HepG2 (cell line): ENCODE measurements around the gene MYO18A. TPM values are rescaled to one million over a fixed set of nuclear protein-coding genes. Genes with fewer than 3 reads are reported as not detected.
A peak's percentile ranks its signal among the peaks of the same experiment; 100 is the strongest.

Experiments used
- ARNT ChIP-seq: fragments of 450-650 bp; IDR thresholded peaks from 2 replicates; pipeline ENCODE4 v1.6.1; 2017
- ATF7 ChIP-seq, 2 experiments: fragments of 450-650 bp in 1 of 2; sonication (generic) in 1 of 2; formaldehyde crosslinking in 1 of 2; IDR thresholded peaks; 2 replicates each; pipeline versions ENCODE4 v1.4.0 to v1.6.1; 2016 to 2020; ENCODE audit warnings: antibody characterized with exemption in 1 of 2, mild to moderate bottlenecking in 1 of 2, missing genetic modification reagents in 1 of 2
- CBX2 ChIP-seq, 2 experiments: fragments of 200-600 bp in 1 of 2; sonication (generic); formaldehyde crosslinking in 1 of 2; IDR thresholded peaks; 2 replicates each; pipeline versions ENCODE4 v1.7.0 to v1.8.1; 2018 to 2022; ENCODE audit warnings: low read depth in 2 of 2, low read length in 1 of 2, mild to moderate bottlenecking in 1 of 2, missing genetic modification reagents in 1 of 2
- DNMT3B ChIP-seq: conservative IDR thresholded peaks from 2 replicates; pipeline ENCODE4 v1.6.1; 2016; ENCODE audit warnings: missing biosample characterization, control low read depth
- EHMT2 ChIP-seq: fragments of 200-600 bp; sonication (generic); IDR thresholded peaks from 2 replicates; pipeline ENCODE4 v1.7.0; 2017; ENCODE audit warnings: antibody characterized with exemption, low read depth, low read length, borderline replicate concordance
- GLI4 ChIP-seq: sonication (generic); formaldehyde crosslinking; IDR thresholded peaks from 2 replicates; pipeline ENCODE4 v1.5.1; 2020; ENCODE audit warnings: missing genetic modification reagents, mild to moderate bottlenecking, moderate library complexity, borderline replicate concordance
- HNRNPK ChIP-seq: fragments of 200-400 bp; formaldehyde crosslinking; IDR thresholded peaks from 2 replicates; pipeline ENCODE4 v1.6.1; 2018; ENCODE audit warnings: low read length, low read depth, moderate library complexity, mild to moderate bottlenecking; ENCODE audit not compliant: poor library complexity, severe bottlenecking
- KAT8 ChIP-seq: IDR thresholded peaks from 2 replicates; pipeline ENCODE4 v1.6.1; 2016; ENCODE audit warnings: missing genetic modification reagents, missing compliant biosample characterization
- NR2C2 ChIP-seq: sonication (generic); formaldehyde crosslinking; IDR thresholded peaks from 2 replicates; pipeline ENCODE4 v1.4.0; 2020; ENCODE audit warnings: missing genetic modification reagents, mild to moderate bottlenecking, moderate library complexity, borderline replicate concordance
- PITX1 ChIP-seq: sonication (generic); formaldehyde crosslinking; IDR thresholded peaks from 2 replicates; pipeline ENCODE4 v1.5.1; 2020; ENCODE audit warnings: mild to moderate bottlenecking, missing genetic modification reagents
- SIX4 ChIP-seq: sonication (generic); formaldehyde crosslinking; IDR thresholded peaks from 2 replicates; pipeline ENCODE4 v1.4.0; 2020; ENCODE audit warnings: missing genetic modification reagents
- SPEN ChIP-seq: sonication (generic); formaldehyde crosslinking; IDR thresholded peaks from 2 replicates; pipeline ENCODE4 v1.5.1; 2020; ENCODE audit warnings: low read depth, mild to moderate bottlenecking, missing genetic modification reagents
- TBX2 ChIP-seq: sonication (generic); formaldehyde crosslinking; IDR thresholded peaks from 2 replicates; pipeline ENCODE4 v1.5.0; 2020; ENCODE audit warnings: missing genetic modification reagents, mild to moderate bottlenecking, borderline replicate concordance
- THAP11 ChIP-seq: IDR thresholded peaks from 2 replicates; pipeline ENCODE4 v1.6.1; 2016; ENCODE audit warnings: missing biosample characterization, missing genetic modification reagents
- ZBTB3 ChIP-seq: sonication (generic); formaldehyde crosslinking; IDR thresholded peaks from 2 replicates; pipeline ENCODE4 v1.4.0; 2020; ENCODE audit warnings: low read depth, mild to moderate bottlenecking, moderate library complexity, missing genetic modification reagents, borderline replicate concordance
- ZBTB46 ChIP-seq: sonication (generic); formaldehyde crosslinking; IDR thresholded peaks from 2 replicates; pipeline ENCODE4 v1.4.0; 2020; ENCODE audit warnings: mild to moderate bottlenecking, missing genetic modification reagents, borderline replicate concordance
- ZFP82 ChIP-seq: sonication (generic); formaldehyde crosslinking; IDR thresholded peaks from 2 replicates; pipeline ENCODE4 v1.5.1; 2020; ENCODE audit warnings: mild to moderate bottlenecking, missing genetic modification reagents, borderline replicate concordance
- ZNF136 ChIP-seq: sonication (generic); formaldehyde crosslinking; IDR thresholded peaks from 2 replicates; pipeline ENCODE4 v1.8.1; 2022; ENCODE audit warnings: low read depth, mild to moderate bottlenecking, moderate library complexity, missing genetic modification reagents
- ZNF343 ChIP-seq: sonication (generic); formaldehyde crosslinking; IDR thresholded peaks from 2 replicates; pipeline ENCODE4 v1.4.0; 2020; ENCODE audit warnings: mild to moderate bottlenecking, missing genetic modification reagents
- ZNF44 ChIP-seq: sonication (generic); formaldehyde crosslinking; IDR thresholded peaks from 2 replicates; pipeline ENCODE4 v1.5.1; 2020; ENCODE audit warnings: mild to moderate bottlenecking, missing genetic modification reagents
- ZNF441 ChIP-seq: sonication (generic); formaldehyde crosslinking; IDR thresholded peaks from 2 replicates; pipeline ENCODE4 v1.7.0; 2021; ENCODE audit warnings: missing genetic modification reagents, borderline replicate concordance
- ZNF850 ChIP-seq: sonication (generic); formaldehyde crosslinking; conservative IDR thresholded peaks from 2 replicates; pipeline ENCODE4 v1.9.0; 2021; ENCODE audit warnings: mild to moderate bottlenecking, missing genetic modification reagents
- polyA plus RNA-seq, 8 experiments: library from polyadenylated mRNA; depleted of rRNA in 3 of 8; stranded (reverse) in 7 of 8; unstranded in 1 of 8; fragments of >200 nt; fragmentation: Illumina TruSeq in 4 of 8; extraction: Trizol in 4 of 8; gene quantifications; 2 replicates each; pipeline versions ENCODE4 v1.2.1 to v1.2.3, GENCODE V29; 2011 to 2016; ENCODE audit warnings: low read depth in 4 of 8, missing spikeins in 1 of 8, mixed read lengths in 1 of 8; ENCODE audit not compliant: insufficient read depth in 1 of 8
- total RNA-seq, 5 experiments: library from RNA; depleted of rRNA; stranded (reverse); fragments of >200 nt; fragmentation: Illumina TruSeq; extraction: Trizol; gene quantifications; 2 replicates each; pipeline ENCODE4 v1.2.3, GENCODE V29; 2016; ENCODE audit warnings: low read depth in 1 of 5
- TF ChIP-seq, protein P1 (sequence below): sonication (generic); formaldehyde crosslinking; conservative IDR thresholded peaks from 2 replicates; pipeline ENCODE4 v1.5.0; 2020; ENCODE audit warnings: missing genetic modification reagents
- TF ChIP-seq, protein P2 (sequence below): sonication (generic); formaldehyde crosslinking; IDR thresholded peaks from 2 replicates; pipeline ENCODE4 v1.4.0; 2020; ENCODE audit warnings: missing genetic modification reagents

Gene MYO18A
- total and polyA plus RNA-seq, 2 of the 13 experiments (the other 11 are each of a cell fraction or from before 2014, with no cell fraction given) = 16.8 to 24.8 TPM

DNA sequence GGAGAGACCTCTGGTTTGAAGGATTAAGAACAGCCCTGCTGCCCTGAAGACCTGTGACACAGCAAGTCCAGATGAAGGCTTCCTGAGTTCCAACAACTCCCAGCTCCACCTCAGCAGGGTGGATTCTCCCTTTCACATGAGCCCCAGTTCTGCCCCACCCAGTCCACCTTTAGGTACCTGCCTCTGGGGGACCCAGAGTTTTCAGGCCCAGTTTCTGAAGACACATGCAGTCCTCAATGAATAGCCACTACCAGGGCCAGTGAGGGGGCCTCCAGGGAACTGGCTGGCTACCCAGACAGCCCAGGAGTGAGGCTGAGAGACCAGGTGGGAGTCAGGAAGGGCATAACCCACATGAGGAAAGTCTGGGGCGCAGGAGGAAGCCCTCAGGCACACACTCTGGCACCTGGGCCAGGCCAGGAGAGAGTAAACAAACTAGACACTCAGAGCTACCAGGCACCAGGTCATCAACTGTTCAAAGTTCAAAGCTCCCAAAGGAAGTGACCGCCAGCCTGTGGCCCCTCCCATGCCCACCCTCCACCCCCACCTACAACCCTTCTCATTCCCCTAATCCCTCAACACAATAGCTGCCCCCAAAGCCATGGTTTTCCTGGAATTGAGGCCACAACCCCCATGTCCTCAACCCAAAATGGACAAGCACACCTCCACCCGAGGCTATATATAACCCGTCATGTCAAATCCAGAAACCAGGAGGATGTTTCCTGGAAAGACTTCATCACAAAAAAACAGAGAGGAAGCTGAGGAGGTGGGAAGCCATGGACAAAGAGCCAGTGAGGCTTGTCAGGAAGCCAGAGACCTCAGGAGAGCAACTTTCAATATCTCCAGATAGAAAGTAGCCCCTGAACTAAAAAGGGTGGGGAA lies 2.1 kb downstream of the MYO18A start (continued):
- TF ChIP-seq ATF7 (IDR thresholded peaks at IDR 0.05) (no peak), ATF7 (CRISPR knock-in tag; IDR thresholded peaks at IDR 0.05) (peak; percentile 56; the same call in 1 of the 2 replicates), THAP11 (0 out of 2 replicates have a peak, but pooled peaks have one; percentile 25), ZNF343 (CRISPR knock-in tag) (peak; percentile 47; the same call in 1 of the 2 replicates), ZBTB3 (CRISPR knock-in tag) (0 out of 2 replicates have a peak, but pooled peaks have one; percentile 71), ZBTB46 (CRISPR knock-in tag) (0 out of 2 replicates have a peak, but pooled peaks have one; percentile 39), TBX2 (CRISPR knock-in tag) (peak; percentile 35; the same call in 1 of the 2 replicates), ZNF136 (CRISPR knock-in tag) (0 out of 2 replicates have a peak, but pooled peaks have one; percentile 7), ZNF850 (CRISPR knock-in tag) (no peak), HNRNPK (peak; percentile 73), SPEN (CRISPR knock-in tag) (peak; percentile 55; the same call in 1 of the 2 replicates), KAT8 (CRISPR knock-in tag) (peak; percentile 42; the same call in 1 of the 2 replicates), PITX1 (CRISPR knock-in tag) (peak; percentile 22; the same call in 1 of the 2 replicates), NR2C2 (CRISPR knock-in tag) (peak; percentile 47), ZNF441 (CRISPR knock-in tag) (0 out of 2 replicates have a peak, but pooled peaks have one; percentile 27), GLI4 (no peak), ZNF44 (CRISPR knock-in tag) (no peak), EHMT2 (no peak), CBX2 (IDR thresholded peaks at IDR 0.05; ENCODE audit: low read depth, low read length) (no peak), CBX2 (CRISPR knock-in tag; IDR thresholded peaks at IDR 0.05; ENCODE audit: low read depth) (no peak), SIX4 (0 out of 2 replicates have a peak, but pooled peaks have one; percentile 19), ZFP82 (CRISPR knock-in tag) (no peak), ARNT (no peak), DNMT3B (CRISPR knock-in tag) (no peak)
- TF ChIP-seq, protein P1, sequence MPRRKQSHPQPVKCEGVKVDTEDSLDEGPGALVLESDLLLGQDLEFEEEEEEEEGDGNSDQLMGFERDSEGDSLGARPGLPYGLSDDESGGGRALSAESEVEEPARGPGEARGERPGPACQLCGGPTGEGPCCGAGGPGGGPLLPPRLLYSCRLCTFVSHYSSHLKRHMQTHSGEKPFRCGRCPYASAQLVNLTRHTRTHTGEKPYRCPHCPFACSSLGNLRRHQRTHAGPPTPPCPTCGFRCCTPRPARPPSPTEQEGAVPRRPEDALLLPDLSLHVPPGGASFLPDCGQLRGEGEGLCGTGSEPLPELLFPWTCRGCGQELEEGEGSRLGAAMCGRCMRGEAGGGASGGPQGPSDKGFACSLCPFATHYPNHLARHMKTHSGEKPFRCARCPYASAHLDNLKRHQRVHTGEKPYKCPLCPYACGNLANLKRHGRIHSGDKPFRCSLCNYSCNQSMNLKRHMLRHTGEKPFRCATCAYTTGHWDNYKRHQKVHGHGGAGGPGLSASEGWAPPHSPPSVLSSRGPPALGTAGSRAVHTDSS = no peak
- TF ChIP-seq, protein P2, sequence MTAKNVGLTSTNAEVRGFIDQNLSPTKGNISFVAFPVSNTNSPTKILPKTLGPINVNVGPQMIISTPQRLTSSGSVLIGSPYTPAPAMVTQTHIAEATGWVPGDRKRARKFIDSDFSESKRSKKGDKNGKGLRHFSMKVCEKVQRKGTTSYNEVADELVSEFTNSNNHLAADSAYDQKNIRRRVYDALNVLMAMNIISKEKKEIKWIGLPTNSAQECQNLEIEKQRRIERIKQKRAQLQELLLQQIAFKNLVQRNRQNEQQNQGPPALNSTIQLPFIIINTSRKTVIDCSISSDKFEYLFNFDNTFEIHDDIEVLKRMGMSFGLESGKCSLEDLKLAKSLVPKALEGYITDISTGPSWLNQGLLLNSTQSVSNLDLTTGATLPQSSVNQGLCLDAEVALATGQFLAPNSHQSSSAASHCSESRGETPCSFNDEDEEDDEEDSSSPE (CRISPR knock-in tag) = peak; percentile 63
